GM23338 (cell line): Measurements from ENCODE around the gene TMEM132D. TPM values are rescaled to one million over a fixed set of nuclear protein-coding genes. Genes with fewer than 3 reads are reported as not detected.

ENCODE experiments used
- ATAC-seq: fragments of 200-7000 bp; cut with Tn5 transposase; 3 replicates; pipeline ENCODE4 v1.9.1; 2020
- DNase-seq: peaks from one replicate; pipeline ENCODE4 v3.0.0-alpha.2; 2015; ENCODE audit warnings: low spot score
- H2AFZ ChIP-seq: fragments of 200-600 bp; sonication (generic); 2 replicates; pipeline ENCODE4 v1.8.0; 2016; ENCODE audit warnings: antibody characterized with exemption, mild to moderate bottlenecking, moderate library complexity
- H3F3A ChIP-seq: fragments of 200-600 bp; sonication (generic); replicated peaks from 2 replicates; pipeline ENCODE4 v1.8.0; 2017; ENCODE audit warnings: antibody characterized with exemption, mixed run types, low read depth
- H3K27ac ChIP-seq: fragments of 200-600 bp; sonication (generic); 2 replicates; pipeline ENCODE4 v1.6.1; 2016; ENCODE audit warnings: low read depth
- H3K27me3 ChIP-seq: fragments of 200-600 bp; sonication (generic); 2 replicates; pipeline ENCODE4 v1.8.0; 2016; ENCODE audit warnings: mild to moderate bottlenecking, mixed run types, moderate library complexity; ENCODE audit not compliant: insufficient read depth
- H3K36me3 ChIP-seq: fragments of 200-600 bp; sonication (generic); 2 replicates; pipeline ENCODE4 v1.8.0; 2016; ENCODE audit warnings: mild to moderate bottlenecking; ENCODE audit not compliant: insufficient read depth
- H3K4me1 ChIP-seq: fragments of 200-600 bp; sonication (generic); 2 replicates; pipeline ENCODE4 v1.8.0; 2016; ENCODE audit warnings: mild to moderate bottlenecking, moderate library complexity; ENCODE audit not compliant: insufficient read depth
- H3K4me2 ChIP-seq: fragments of 200-600 bp; sonication (generic); 2 replicates; pipeline ENCODE4 v1.7.1; 2017; ENCODE audit warnings: mixed run types
- H3K4me3 ChIP-seq: fragments of 200-600 bp; sonication (generic); 2 replicates; pipeline ENCODE4 v1.6.1; 2016; ENCODE audit warnings: mixed run types
- H3K79me2 ChIP-seq: fragments of 200-600 bp; sonication (generic); replicated peaks from 2 replicates; pipeline ENCODE4 v1.8.0; 2017; ENCODE audit warnings: mild to moderate bottlenecking; ENCODE audit not compliant: insufficient read depth
- H3K9me2 ChIP-seq: fragments of 200-600 bp; sonication (generic); 2 replicates; pipeline ENCODE4 v1.8.0; 2017; ENCODE audit not compliant: insufficient read depth
- H4K20me1 ChIP-seq: fragments of 200-600 bp; sonication (generic); replicated peaks from 2 replicates; pipeline ENCODE4 v1.8.0; 2017; ENCODE audit warnings: mild to moderate bottlenecking; ENCODE audit not compliant: insufficient read depth
- H3K27ac Mint-ChIP-seq: 2 replicates; pipeline ENCODE4 v1.8.0; 2020; ENCODE audit warnings: inconsistent platforms, mild to moderate bottlenecking, moderate library complexity, mixed read lengths
- H3K27me3 Mint-ChIP-seq: 3 replicates; pipeline ENCODE4 v1.8.0; 2022; ENCODE audit warnings: low read depth, mild to moderate bottlenecking, moderate library complexity, mixed read lengths, inconsistent platforms; ENCODE audit not compliant: insufficient read depth, poor library complexity
- H3K36me3 Mint-ChIP-seq: 3 replicates; pipeline ENCODE4 v1.8.0; 2021; ENCODE audit warnings: low read depth, mild to moderate bottlenecking, inconsistent platforms, moderate library complexity, mixed read lengths
- H3K4me1 Mint-ChIP-seq: 3 replicates; pipeline ENCODE4 v1.8.0; 2020; ENCODE audit warnings: mild to moderate bottlenecking, inconsistent platforms, mixed read lengths
- H3K4me3 Mint-ChIP-seq: 3 replicates; pipeline ENCODE4 v1.8.0; 2021; ENCODE audit warnings: moderate library complexity, mild to moderate bottlenecking, inconsistent platforms, mixed read lengths
- H3K9me3 Mint-ChIP-seq: 3 replicates; pipeline ENCODE4 v1.8.0; 2020; ENCODE audit warnings: moderate library complexity, mild to moderate bottlenecking, inconsistent platforms, mixed read lengths
- CREB1 ChIP-seq: fragments of 250-450 bp; sonication (Bioruptor Pico); IDR thresholded peaks from 2 replicates; pipeline ENCODE4 v1.5.0; 2020; ENCODE audit warnings: low read depth, mild to moderate bottlenecking, moderate library complexity
- JUNB ChIP-seq: IDR thresholded peaks from one replicate; pipeline ENCODE4 v1.6.1; 2016; ENCODE audit warnings: antibody characterized with exemption; ENCODE audit not compliant: unreplicated experiment
- POLR2AphosphoS5 ChIP-seq: IDR thresholded peaks from 2 replicates; pipeline ENCODE4 v1.6.1; 2016; ENCODE audit warnings: antibody characterized with exemption, low read depth
- STAT1 ChIP-seq: IDR thresholded peaks from one replicate; pipeline ENCODE4 v1.6.1; 2016; ENCODE audit warnings: antibody characterized with exemption; ENCODE audit not compliant: unreplicated experiment
- polyA plus RNA-seq: library from polyadenylated mRNA; unstranded; fragments of >200 nt; fragmentation: Nextera tagmentation; extraction: Ambion mirVana; gene quantifications from 2 replicates; pipeline ENCODE4 v1.2.1, GENCODE V29; 2016
- total RNA-seq: library from RNA; depleted of rRNA; stranded (reverse); fragments of >200 nt; shearing (Covaris generic); gene quantifications from 2 replicates; pipeline ENCODE4 v1.2.3, GENCODE V29; 2014
- TF ChIP-seq, protein P1 (sequence below): fragments of 250-450 bp; sonication (Bioruptor Pico); IDR thresholded peaks from 2 replicates; pipeline ENCODE4 v1.5.0; 2020; ENCODE audit warnings: mild to moderate bottlenecking, moderate library complexity
- TF ChIP-seq, protein P2 (sequence below): IDR thresholded peaks from 2 replicates; pipeline ENCODE4 v1.6.1; 2016; ENCODE audit warnings: antibody characterized with exemption
- TF ChIP-seq, protein P3 (sequence below): IDR thresholded peaks from one replicate; pipeline ENCODE4 v1.6.1; 2018; ENCODE audit warnings: antibody characterized with exemption; ENCODE audit not compliant: unreplicated experiment

Gene TMEM132D
- total and polyA plus RNA-seq, 2 experiments from 2014 or later, result 0.44 to 5.3 TPM

DNA sequence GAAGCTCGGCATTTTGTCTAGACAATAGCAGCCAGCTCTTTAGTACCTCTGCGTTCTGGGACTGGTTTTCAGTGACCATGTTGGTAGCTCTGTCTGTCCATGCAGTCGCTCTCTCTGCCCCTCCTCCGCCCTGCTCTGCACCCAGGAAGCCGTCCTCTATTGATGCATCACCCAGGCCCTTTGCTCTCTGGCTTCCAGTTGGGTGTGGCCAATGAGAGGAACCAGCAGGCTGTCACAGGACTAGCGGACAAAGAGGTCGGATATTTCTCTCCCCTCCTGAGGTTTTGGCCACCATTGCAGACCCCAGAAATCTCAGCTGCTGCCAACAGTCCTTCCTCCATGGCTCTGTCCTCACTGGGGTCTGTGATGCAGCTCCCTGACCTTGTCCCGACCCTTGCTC lies 180.6 kb downstream of the TMEM132D start (continued):
- TF ChIP-seq, protein P1, sequence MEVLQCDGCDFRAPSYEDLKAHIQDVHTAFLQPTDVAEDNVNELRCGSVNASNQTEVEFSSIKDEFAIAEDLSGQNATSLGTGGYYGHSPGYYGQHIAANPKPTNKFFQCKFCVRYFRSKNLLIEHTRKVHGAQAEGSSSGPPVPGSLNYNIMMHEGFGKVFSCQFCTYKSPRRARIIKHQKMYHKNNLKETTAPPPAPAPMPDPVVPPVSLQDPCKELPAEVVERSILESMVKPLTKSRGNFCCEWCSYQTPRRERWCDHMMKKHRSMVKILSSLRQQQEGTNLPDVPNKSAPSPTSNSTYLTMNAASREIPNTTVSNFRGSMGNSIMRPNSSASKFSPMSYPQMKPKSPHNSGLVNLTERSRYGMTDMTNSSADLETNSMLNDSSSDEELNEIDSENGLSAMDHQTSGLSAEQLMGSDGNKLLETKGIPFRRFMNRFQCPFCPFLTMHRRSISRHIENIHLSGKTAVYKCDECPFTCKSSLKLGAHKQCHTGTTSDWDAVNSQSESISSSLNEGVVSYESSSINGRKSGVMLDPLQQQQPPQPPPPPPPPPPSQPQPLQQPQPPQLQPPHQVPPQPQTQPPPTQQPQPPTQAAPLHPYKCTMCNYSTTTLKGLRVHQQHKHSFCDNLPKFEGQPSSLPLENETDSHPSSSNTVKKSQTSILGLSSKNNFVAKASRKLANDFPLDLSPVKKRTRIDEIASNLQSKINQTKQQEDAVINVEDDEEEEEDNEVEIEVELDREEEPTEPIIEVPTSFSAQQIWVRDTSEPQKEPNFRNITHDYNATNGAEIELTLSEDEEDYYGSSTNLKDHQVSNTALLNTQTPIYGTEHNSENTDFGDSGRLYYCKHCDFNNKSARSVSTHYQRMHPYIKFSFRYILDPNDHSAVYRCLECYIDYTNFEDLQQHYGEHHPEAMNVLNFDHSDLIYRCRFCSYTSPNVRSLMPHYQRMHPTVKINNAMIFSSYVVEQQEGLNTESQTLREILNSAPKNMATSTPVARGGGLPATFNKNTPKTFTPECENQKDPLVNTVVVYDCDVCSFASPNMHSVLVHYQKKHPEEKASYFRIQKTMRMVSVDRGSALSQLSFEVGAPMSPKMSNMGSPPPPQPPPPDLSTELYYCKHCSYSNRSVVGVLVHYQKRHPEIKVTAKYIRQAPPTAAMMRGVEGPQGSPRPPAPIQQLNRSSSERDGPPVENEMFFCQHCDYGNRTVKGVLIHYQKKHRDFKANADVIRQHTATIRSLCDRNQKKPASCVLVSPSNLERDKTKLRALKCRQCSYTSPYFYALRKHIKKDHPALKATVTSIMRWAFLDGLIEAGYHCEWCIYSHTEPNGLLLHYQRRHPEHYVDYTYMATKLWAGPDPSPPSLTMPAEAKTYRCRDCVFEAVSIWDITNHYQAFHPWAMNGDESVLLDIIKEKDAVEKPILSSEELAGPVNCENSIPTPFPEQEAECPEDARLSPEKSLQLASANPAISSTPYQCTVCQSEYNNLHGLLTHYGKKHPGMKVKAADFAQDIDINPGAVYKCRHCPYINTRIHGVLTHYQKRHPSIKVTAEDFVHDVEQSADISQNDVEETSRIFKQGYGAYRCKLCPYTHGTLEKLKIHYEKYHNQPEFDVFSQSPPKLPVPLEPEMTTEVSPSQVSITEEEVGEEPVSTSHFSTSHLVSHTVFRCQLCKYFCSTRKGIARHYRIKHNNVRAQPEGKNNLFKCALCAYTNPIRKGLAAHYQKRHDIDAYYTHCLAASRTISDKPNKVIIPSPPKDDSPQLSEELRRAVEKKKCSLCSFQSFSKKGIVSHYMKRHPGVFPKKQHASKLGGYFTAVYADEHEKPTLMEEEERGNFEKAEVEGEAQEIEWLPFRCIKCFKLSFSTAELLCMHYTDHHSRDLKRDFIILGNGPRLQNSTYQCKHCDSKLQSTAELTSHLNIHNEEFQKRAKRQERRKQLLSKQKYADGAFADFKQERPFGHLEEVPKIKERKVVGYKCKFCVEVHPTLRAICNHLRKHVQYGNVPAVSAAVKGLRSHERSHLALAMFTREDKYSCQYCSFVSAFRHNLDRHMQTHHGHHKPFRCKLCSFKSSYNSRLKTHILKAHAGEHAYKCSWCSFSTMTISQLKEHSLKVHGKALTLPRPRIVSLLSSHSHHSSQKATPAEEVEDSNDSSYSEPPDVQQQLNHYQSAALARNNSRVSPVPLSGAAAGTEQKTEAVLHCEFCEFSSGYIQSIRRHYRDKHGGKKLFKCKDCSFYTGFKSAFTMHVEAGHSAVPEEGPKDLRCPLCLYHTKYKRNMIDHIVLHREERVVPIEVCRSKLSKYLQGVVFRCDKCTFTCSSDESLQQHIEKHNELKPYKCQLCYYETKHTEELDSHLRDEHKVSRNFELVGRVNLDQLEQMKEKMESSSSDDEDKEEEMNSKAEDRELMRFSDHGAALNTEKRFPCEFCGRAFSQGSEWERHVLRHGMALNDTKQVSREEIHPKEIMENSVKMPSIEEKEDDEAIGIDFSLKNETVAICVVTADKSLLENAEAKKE (CRISPR knock-in tag), result no peak
- no peak for TF ChIP-seq POLR2AphosphoS5
- TF ChIP-seq, protein P2, sequence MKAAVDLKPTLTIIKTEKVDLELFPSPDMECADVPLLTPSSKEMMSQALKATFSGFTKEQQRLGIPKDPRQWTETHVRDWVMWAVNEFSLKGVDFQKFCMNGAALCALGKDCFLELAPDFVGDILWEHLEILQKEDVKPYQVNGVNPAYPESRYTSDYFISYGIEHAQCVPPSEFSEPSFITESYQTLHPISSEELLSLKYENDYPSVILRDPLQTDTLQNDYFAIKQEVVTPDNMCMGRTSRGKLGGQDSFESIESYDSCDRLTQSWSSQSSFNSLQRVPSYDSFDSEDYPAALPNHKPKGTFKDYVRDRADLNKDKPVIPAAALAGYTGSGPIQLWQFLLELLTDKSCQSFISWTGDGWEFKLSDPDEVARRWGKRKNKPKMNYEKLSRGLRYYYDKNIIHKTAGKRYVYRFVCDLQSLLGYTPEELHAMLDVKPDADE, result no peak
- TF ChIP-seq, protein P3, sequence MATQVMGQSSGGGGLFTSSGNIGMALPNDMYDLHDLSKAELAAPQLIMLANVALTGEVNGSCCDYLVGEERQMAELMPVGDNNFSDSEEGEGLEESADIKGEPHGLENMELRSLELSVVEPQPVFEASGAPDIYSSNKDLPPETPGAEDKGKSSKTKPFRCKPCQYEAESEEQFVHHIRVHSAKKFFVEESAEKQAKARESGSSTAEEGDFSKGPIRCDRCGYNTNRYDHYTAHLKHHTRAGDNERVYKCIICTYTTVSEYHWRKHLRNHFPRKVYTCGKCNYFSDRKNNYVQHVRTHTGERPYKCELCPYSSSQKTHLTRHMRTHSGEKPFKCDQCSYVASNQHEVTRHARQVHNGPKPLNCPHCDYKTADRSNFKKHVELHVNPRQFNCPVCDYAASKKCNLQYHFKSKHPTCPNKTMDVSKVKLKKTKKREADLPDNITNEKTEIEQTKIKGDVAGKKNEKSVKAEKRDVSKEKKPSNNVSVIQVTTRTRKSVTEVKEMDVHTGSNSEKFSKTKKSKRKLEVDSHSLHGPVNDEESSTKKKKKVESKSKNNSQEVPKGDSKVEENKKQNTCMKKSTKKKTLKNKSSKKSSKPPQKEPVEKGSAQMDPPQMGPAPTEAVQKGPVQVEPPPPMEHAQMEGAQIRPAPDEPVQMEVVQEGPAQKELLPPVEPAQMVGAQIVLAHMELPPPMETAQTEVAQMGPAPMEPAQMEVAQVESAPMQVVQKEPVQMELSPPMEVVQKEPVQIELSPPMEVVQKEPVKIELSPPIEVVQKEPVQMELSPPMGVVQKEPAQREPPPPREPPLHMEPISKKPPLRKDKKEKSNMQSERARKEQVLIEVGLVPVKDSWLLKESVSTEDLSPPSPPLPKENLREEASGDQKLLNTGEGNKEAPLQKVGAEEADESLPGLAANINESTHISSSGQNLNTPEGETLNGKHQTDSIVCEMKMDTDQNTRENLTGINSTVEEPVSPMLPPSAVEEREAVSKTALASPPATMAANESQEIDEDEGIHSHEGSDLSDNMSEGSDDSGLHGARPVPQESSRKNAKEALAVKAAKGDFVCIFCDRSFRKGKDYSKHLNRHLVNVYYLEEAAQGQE, result no peak

DNA sequence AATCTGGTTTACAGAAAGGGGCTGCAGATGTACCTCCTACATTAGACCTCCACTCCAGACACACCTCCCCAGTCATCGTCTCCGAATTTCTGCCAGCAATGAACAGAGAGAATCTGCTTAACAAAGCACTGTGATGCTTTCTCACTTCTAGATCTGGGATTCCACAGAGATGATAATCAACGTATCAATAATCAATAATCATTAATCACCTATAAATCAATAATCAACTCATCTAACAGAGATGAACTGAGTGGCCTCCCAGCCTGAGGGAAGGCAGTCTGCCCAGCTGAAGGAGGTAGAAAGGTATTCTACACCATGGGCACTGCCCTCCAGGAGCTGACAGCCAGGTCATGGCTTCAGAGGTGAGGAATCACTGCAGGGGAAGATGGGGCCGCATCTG lies 183.2 kb downstream of the TMEM132D start:
- H4K20me1 ChIP-seq, result no peaks in the 10 kb centered on the region
- no peaks in the 10 kb centered on the region for H3K4me1 Mint-ChIP-seq
- TF ChIP-seq, protein P2, result no peak
- TF ChIP-seq CREB1 (no peak), JUNB (no peak), STAT1 (no peak)
- TF ChIP-seq, protein P3, result no peak

More for the DNA sequence above, 183.2 kb downstream of the TMEM132D start:
- Mint-ChIP-seq H3K9me3 (peaks cover 93% of the 10 kb centered on the region), H3K27me3 (peaks cover 6% of the 10 kb centered on the region), H3K4me3 (no peak overlapping the region), H3K36me3 (peaks cover 57% of the 10 kb centered on the region), H3K27ac (no peak overlapping the region)
- no peak overlapping the region for H3K4me3 ChIP-seq
- no peaks in the 10 kb centered on the region for H3K4me1 ChIP-seq
- H3K27me3 ChIP-seq, result no peaks in the 10 kb centered on the region
- no peaks in the 10 kb centered on the region for H3K9me2 ChIP-seq
- no peaks in the 10 kb centered on the region for H3K79me2 ChIP-seq
- H3F3A ChIP-seq, result no peaks in the 10 kb centered on the region
- DNase-seq (no peak), ATAC-seq (no peak)
- 0 out of 2 replicates have a peak, but pooled peaks cover 3% of the 10 kb centered on the region for H3K36me3 ChIP-seq
- H3K27ac ChIP-seq, result no peak overlapping the region
- H3K4me2 ChIP-seq, result no peak overlapping the region
- no peak overlapping the region for H2AFZ ChIP-seq
